Hematopoietic multipotent progenitor cell treated with erythropoietin and hydrocortisone succinate and interleukin-3 and kit ligand, for 15 days (in vitro differentiated cells): ENCODE data around the gene TSTD2.
A peak's percentile ranks its signal among the peaks of the same experiment; 100 is the strongest.
"Not testable (repeated sequence)": the region's sequence is repeated elsewhere in the genome, so short reads cannot be mapped to it uniquely, and the experiment has no call there.

ENCODE experiments used
- DNase-seq: peaks from one replicate; pipeline ENCODE4 v3.0.0-alpha.2; 2015; ENCODE audit warnings: low spot score

The TSTD2 gene

GRCh38 chr9:97630591-97630990 lies 2.6 kb downstream of the TSTD2 start:
- DNase-seq, result no peak

GRCh38 chr9:97629156-97629555 lies 4.0 kb downstream of the TSTD2 start:
- DNase-seq, result no peak

GRCh38 chr9:97628668-97629067 lies 4.5 kb downstream of the TSTD2 start:
- no peak for DNase-seq

GRCh38 chr9:97627624-97628023 lies 5.5 kb downstream of the TSTD2 start:
- DNase-seq, result no peak

GRCh38 chr9:97625620-97626019 lies 7.5 kb downstream of the TSTD2 start:
- no peak for DNase-seq

DNA sequence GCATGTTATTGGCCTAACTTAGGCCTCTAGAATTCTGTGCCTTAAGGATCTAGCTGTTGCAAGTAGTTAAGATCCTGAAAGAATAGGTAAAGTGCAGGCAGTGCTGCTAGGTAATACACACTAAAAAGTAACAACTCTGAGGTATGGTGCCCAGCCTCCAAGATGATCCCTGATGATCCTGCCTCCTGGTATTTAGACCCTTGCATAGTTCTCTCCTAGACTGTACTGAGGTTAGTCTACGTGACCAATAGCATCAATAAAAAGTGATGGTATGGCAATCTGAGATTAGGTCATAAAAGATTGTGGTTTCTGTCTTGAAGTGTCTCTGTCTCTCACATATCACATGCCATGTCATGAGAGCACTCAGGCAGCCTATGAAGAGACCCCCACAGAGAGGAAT lies 9.2 kb downstream of the TSTD2 start:
- DNase-seq, result no peak

- DNase-seq, result not testable (repeated sequence)
Measured at GRCh38 chr9:97622483-97622882, 10.7 kb downstream of the TSTD2 start.

- DNase-seq, result not testable (repeated sequence)
Measured at GRCh38 chr9:97620063-97620462, 13.1 kb downstream of the TSTD2 start.

GRCh38 chr9:97617939-97618416 lies 15.2 kb downstream of the TSTD2 start:
- DNase-seq, result no peak

- DNase-seq, result peak; percentile 81
Measured at GRCh38 chr9:97615439-97616072, 17.6 kb downstream of the TSTD2 start.

DNA sequence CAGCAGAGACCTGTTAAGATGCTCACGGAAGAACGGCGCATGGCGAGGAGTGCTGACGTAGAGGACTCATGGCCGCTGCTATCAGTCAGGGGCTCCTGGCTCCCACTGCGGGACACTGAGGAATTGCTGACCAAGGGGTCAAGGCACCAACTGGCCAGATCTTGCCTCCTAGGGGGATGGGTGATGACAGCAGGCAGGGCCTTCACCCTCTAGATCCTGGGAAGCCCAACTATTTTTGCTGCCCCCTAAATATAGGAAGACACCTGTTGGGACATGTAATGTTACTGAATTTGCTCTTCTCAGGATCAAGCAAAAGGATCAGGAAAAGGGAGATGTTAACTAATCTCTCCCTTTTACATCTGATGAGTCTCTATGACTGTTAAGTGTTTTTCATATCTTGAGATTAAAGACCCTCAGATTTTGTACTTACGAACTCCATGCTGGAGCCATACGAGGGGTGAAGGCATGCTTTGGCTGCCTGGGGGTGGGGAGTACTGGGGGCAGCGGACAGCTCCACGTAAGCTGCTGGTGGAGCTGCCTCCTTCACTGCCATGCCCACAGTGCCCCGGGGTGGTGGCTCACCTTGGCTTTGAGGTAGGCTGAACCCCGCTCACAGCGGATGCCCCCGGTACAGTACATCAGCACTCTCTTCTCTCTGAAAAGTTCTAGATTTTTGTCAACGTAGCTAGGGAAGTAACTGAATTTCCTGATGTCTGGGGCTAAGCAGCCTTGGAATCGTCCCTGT lies 28.1 kb downstream of the TSTD2 start:
- no peak for DNase-seq

DNA sequence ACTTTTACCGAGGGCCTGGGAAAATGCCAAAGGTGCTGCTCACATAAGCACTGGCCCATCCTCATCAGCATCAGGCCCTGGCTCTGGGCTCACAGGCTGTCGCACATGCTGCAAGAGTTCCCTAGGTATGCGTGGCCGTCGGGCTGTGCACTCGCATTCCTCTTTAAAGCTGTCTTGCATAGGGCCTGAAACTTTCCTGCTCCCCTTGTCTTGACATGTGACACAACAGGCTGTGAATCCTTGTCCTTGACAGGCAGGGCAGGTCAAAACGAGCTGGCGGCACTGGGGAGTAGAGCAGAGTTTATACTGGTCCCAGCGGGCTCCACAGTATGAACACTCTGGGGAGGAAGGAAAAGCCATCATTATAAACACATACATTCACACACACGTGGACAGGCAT lies 30.7 kb downstream of the TSTD2 start:
- DNase-seq, result no peak

DNA sequence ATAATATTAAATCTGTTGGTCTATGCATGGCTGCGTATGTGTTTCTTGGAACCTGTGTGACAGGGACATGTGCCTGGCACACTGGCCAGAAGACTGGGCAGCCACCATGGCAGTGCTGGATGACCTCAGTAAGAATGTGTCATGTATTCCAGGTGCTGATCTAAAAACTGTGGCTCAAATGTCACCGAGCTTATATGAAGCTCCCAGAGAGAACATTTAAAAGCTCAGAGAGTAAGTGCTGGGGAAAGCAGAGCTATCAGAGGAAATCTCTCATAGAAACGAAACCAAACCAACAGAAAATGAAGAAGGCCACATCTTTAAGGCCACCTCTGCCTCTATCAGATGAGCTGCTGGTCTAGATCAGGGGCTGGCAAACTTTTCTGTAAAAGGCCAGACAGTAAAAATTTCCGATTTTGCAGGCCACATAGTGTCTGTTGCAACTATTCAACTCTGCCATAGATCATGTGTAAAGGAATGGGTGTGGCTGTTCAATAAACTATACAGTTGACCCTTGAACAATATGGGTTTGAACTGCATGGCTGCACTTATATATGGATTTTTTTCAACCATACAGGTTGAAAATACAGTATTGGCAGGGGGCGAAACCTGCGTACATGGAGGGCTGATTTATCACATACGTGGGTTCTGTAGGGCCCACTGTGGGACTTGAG lies 31.8 kb downstream of the TSTD2 start:
- no peak for DNase-seq

- DNase-seq, result no peak
Measured at GRCh38 chr9:97600531-97601227, 32.5 kb downstream of the TSTD2 start.

- DNase-seq, result no peak
Measured at GRCh38 chr9:97599314-97599846, 33.8 kb downstream of the TSTD2 start.

DNA sequence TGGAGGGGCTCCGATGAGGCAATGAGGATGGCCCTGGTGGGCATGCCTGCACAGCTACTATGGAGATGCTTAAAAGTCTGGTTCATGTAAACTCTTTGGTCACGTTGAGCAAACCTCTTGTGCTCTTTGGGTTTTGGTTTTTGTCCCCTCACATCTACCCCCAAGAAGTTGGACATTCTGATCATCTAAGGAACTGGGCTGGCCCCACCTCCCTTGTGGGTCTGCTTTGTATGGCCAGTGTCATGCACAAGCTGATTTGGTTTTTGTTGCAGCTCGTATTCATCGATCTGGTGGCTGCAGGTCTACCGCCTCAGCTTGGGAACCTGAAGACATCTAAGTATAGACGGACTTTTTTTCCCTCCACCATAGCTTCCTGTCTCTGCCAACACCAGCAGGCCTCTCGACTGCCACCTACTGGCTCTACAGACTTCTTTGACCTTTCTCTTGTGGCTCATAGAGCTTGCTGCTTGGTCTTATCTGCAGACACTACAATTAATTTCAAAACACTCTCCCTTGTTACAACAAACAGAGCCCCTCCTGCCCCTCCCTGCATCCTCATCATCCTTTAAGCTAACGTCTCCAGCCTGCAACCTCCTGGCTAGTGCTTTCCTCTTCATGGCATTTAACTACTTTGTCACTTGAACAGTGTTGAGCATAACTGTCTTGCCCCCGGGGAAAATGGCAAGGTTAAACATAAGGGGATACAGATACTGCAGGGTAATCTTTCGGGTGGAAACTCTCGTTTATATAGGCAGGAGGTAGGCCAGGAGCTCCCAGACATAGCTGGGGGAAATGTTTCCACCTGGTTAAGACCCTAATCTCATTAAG lies 34.5 kb downstream of the TSTD2 start:
- DNase-seq, result peak; percentile 76

DNA sequence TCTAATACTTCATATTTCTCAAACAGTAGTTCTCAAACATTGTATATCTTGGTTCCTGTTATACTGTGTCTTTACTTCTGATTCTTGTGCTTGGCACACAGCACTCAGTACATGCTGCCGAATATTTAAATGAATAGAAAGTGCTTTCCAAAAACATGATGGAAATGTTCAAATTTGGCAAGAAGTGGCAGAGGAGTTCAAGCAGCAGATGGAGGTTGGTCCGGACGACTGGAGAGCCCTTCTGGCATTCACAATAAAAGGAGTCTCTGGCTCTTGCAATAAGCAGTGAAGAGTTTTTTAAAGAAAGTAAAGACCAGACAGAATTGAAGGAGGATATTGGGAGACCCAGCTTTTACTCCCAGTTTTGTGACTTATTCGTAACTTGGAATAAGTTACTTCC lies 36.3 kb downstream of the TSTD2 start:
- no peak for DNase-seq

DNA sequence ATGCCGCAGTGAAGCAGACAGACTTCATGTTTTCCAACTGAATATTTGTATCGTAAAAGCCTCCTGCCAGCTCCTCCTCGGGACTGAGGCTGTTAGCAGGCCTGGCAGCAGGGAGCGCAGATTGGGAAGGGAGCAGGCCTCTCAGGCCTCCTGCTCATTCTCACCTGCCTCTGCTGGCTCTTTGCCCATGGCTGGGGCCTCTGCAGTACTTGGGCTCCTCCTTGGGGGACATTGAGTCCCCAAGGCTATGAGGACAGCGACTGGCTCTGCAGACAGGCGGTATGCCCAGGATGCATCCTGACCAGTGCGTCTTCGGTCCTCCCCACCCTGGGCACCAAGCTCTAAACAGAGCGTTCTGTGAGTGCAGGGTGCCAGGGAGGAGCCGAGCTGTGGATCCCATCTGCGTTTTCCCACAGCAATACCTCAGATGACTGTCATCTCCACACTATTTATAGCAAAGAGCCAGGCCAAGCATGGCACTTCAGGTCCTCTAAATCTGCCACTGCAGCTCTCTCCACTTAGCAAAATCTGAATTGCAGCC lies 38.7 kb downstream of the TSTD2 start:
- DNase-seq, result no peak

GRCh38 chr9:97593960-97594359 lies 39.2 kb downstream of the TSTD2 start:
- DNase-seq, result no peak

- no peak for DNase-seq
Measured at GRCh38 chr9:97592126-97592525, 41.0 kb downstream of the TSTD2 start.

DNA sequence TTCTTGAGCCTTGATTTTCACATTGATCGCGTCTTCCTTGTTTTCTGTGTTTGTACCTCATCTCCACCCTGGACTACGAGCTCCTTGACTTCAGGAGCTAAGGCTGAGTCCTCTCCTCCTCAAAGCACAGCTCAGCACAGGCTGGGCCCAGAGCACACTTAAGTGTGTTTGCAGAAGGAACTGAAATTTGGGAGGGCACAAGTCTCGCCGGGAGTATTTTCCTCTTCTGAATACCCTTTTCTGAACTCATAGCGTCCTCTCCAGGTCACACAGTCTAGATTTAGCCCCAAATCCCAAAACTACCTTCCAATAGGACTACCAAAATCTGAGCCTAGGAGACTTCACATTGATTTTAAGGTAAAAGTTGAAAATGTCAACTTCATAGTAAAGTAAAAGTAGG lies 41.6 kb downstream of the TSTD2 start:
- DNase-seq, result no peak
